Body of pancreas (tissue), 4 donors: ENCODE measurements around the gene FXYD7.

ENCODE experiments used
- POLR2A ChIP-seq, 3 donors: fragments of 450-650 bp; IDR thresholded peaks; one replicate each; pipeline ENCODE4 v1.6.1; 2016; ENCODE audit warnings: antibody characterized with exemption in 3 of 3, mild to moderate bottlenecking in 2 of 3
- TF ChIP-seq, protein P1 (sequence below), 7 experiments: fragments of 450-650 bp in 4 of 7; fragments of 200-600 bp in 3 of 7; sonication (generic) in 3 of 7; IDR thresholded peaks; one replicate each; pipeline ENCODE4 v1.5.1; 2016 to 2019; ENCODE audit warnings: antibody characterized with exemption in 7 of 7

DNA sequence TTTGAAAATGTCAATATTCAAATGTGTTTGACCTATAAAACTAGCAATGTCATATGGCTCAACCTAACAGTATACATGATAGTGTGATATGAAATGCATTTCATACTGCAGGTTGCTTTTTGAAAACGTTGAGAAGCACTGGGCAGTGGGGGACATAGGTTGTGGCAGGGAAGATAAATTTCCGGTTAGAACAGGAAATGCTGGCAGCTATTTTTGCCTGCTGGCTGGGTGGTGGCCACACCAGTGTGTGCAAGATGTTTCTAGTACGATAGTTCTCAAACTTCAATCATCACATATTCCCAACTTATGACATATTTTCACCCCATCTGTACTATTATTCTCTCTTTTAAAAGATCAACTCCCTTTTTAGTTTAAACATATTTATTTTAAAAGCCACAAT lies 28.7 kb downstream of the FXYD7 start:
- no peak for TF ChIP-seq POLR2A (IDR thresholded peaks at IDR 0.05)
- TF ChIP-seq, protein P1, sequence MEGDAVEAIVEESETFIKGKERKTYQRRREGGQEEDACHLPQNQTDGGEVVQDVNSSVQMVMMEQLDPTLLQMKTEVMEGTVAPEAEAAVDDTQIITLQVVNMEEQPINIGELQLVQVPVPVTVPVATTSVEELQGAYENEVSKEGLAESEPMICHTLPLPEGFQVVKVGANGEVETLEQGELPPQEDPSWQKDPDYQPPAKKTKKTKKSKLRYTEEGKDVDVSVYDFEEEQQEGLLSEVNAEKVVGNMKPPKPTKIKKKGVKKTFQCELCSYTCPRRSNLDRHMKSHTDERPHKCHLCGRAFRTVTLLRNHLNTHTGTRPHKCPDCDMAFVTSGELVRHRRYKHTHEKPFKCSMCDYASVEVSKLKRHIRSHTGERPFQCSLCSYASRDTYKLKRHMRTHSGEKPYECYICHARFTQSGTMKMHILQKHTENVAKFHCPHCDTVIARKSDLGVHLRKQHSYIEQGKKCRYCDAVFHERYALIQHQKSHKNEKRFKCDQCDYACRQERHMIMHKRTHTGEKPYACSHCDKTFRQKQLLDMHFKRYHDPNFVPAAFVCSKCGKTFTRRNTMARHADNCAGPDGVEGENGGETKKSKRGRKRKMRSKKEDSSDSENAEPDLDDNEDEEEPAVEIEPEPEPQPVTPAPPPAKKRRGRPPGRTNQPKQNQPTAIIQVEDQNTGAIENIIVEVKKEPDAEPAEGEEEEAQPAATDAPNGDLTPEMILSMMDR (IDR thresholded peaks at IDR 0.05), result no peak
